ENCODE measurements around the gene AGBL4. TPM values are rescaled to one million over a fixed set of nuclear protein-coding genes. Genes with fewer than 3 reads are reported as not detected.

AGBL4 gene
- total RNA-seq, 1 experiment from 2014 or later, result 0.33 TPM

- no peaks in the 10 kb centered on the region for H3K27me3 ChIP-seq (ENCODE audit: low read length)
- H3K27ac ChIP-seq (ENCODE audit: low read length), result no peak overlapping the region
- ChIA-PET POLR2A (ENCODE audit: unreplicated experiment) (no interaction called here), CTCF (no interaction called here)
- no peaks in the 10 kb centered on the region for H4K20me1 ChIP-seq (ENCODE audit: low read length)
- H3F3A ChIP-seq (ENCODE audit: low read length, unreplicated experiment), result no peaks in the 10 kb centered on the region
- no peaks in the 10 kb centered on the region for H3K9me3 ChIP-seq (ENCODE audit: low read length)
- H3K9ac ChIP-seq (ENCODE audit: low read length), result no peak overlapping the region
- no TSS peak for BruUV-seq (replicated peaks)
- H3K36me3 ChIP-seq (ENCODE audit: low read depth, low read length), result no peaks in the 10 kb centered on the region
- intact Hi-C loops (cut with micrococcal nuclease), result no loop called here
- DNase-seq (no peak), ATAC-seq (no peak)
- H3K79me2 ChIP-seq (ENCODE audit: low read length), result no peaks in the 10 kb centered on the region
- peaks cover 14% of the 10 kb centered on the region for H3K4me1 ChIP-seq (ENCODE audit: insufficient read depth, low read length)
- H3K9me2 ChIP-seq (replicated peaks; ENCODE audit: low read length), result no peaks in the 10 kb centered on the region; the same call in 1 of the 2 replicates
- no peak overlapping the region for H3K4me2 ChIP-seq (ENCODE audit: low read length)
- no peak overlapping the region for H3K4me3 ChIP-seq (ENCODE audit: low read length)
- H2AFZ ChIP-seq (ENCODE audit: low read length), result no peak overlapping the region
- no peak for TF ChIP-seq CTCF (conservative IDR thresholded peaks at IDR 0.05; ENCODE audit: low read depth, low read length)
Observed at GRCh38 chr1:48848035-48848434, 1175.7 kb downstream of the AGBL4 start.

DNA sequence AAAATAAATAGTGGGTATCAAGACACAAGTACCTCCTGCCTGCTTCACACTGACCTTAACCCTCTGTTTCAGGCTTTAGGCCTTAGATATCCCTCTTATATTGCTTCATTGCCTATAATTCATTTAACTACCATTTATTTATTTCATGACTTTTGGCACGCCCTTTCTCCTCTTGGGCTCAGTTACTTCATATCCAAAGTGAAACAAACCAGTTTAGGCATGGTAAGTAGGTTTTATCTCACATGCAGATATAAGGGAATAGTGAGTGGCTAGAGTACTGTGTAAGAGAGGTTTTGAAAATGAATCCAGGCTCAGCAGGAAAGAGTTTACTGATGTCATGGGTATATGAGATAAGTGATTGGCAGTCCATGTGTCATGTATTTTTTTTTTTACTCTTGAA is 1177.3 kb downstream of the AGBL4 start:
- H3K9me2 ChIP-seq (replicated peaks; ENCODE audit: low read length), result no peaks in the 10 kb centered on the region
- intact Hi-C loops (cut with micrococcal nuclease), result no loop called here
- H4K20me1 ChIP-seq (ENCODE audit: low read length), result no peaks in the 10 kb centered on the region
- DNase-seq, result no peak
- H3K27ac ChIP-seq (ENCODE audit: low read length), result no peak overlapping the region
- no peak overlapping the region for H3K4me2 ChIP-seq (ENCODE audit: low read length)
- ATAC-seq, result no peak
- H3F3A ChIP-seq (ENCODE audit: low read length, unreplicated experiment), result no peaks in the 10 kb centered on the region
- ChIA-PET CTCF (no interaction called here), POLR2A (ENCODE audit: unreplicated experiment) (no interaction called here)
- no peak overlapping the region for H3K9ac ChIP-seq (ENCODE audit: low read length)
- H3K4me1 ChIP-seq (ENCODE audit: insufficient read depth, low read length), result 0 out of 2 replicates have a peak, but pooled peaks cover 2% of the 10 kb centered on the region
- BruUV-seq (replicated peaks), result no TSS peak
- no peaks in the 10 kb centered on the region for H3K36me3 ChIP-seq (ENCODE audit: low read depth, low read length)
- TF ChIP-seq CTCF (conservative IDR thresholded peaks at IDR 0.05; ENCODE audit: low read depth, low read length) (no peak), EZH2 (IDR thresholded peaks at IDR 0.05; ENCODE audit: low read length, unreplicated experiment) (no peak), EZH2phosphoT487 (IDR thresholded peaks at IDR 0.05; ENCODE audit: borderline replicate concordance, low read length) (no peak)
- H2AFZ ChIP-seq (ENCODE audit: low read length), result no peak overlapping the region
- H3K79me2 ChIP-seq (ENCODE audit: low read length), result no peaks in the 10 kb centered on the region
- no peaks in the 10 kb centered on the region for H3K9me3 ChIP-seq (ENCODE audit: low read length)
- no peak overlapping the region for H3K4me3 ChIP-seq (ENCODE audit: low read length)
- H3K27me3 ChIP-seq (ENCODE audit: low read length), result no peaks in the 10 kb centered on the region

GRCh38 chr1:48844187-48844586 is 1179.6 kb downstream of the AGBL4 start:
- H3K4me2 ChIP-seq (ENCODE audit: low read length), result no peak overlapping the region
- intact Hi-C loops (cut with micrococcal nuclease), result no loop called here
- no peaks in the 10 kb centered on the region for H3K9me3 ChIP-seq (ENCODE audit: low read length)
- H3K4me3 ChIP-seq (ENCODE audit: low read length), result no peak overlapping the region
- H3F3A ChIP-seq (ENCODE audit: low read length, unreplicated experiment), result no peaks in the 10 kb centered on the region
- no peaks in the 10 kb centered on the region for H4K20me1 ChIP-seq (ENCODE audit: low read length)
- BruUV-seq (replicated peaks), result no TSS peak
- no peaks in the 10 kb centered on the region for H3K79me2 ChIP-seq (ENCODE audit: low read length)
- ATAC-seq (no peak), DNase-seq (no peak)
- POLR2A ChIA-PET (ENCODE audit: unreplicated experiment), result no interaction called here
- CTCF ChIA-PET, result no interaction called here
- H3K9ac ChIP-seq (ENCODE audit: low read length), result no peak overlapping the region
- peaks cover 14% of the 10 kb centered on the region; the same call in 1 of the 2 replicates for H3K27me3 ChIP-seq (ENCODE audit: low read length)
- H3K36me3 ChIP-seq (ENCODE audit: low read depth, low read length), result no peaks in the 10 kb centered on the region
- no peak overlapping the region for H3K27ac ChIP-seq (ENCODE audit: low read length)
- no peaks in the 10 kb centered on the region for H3K9me2 ChIP-seq (replicated peaks; ENCODE audit: low read length)
- no peaks in the 10 kb centered on the region for H3K4me1 ChIP-seq (ENCODE audit: insufficient read depth, low read length)
- no peak overlapping the region for H2AFZ ChIP-seq (ENCODE audit: low read length)
- no peak for TF ChIP-seq EZH2 (IDR thresholded peaks at IDR 0.05; ENCODE audit: low read length, unreplicated experiment)
- TF ChIP-seq CTCF (conservative IDR thresholded peaks at IDR 0.05; ENCODE audit: low read depth, low read length), result no peak
- no peak for TF ChIP-seq EZH2phosphoT487 (IDR thresholded peaks at IDR 0.05; ENCODE audit: borderline replicate concordance, low read length)
